ENCODE data around the gene M1AP.

M1AP gene

DNA sequence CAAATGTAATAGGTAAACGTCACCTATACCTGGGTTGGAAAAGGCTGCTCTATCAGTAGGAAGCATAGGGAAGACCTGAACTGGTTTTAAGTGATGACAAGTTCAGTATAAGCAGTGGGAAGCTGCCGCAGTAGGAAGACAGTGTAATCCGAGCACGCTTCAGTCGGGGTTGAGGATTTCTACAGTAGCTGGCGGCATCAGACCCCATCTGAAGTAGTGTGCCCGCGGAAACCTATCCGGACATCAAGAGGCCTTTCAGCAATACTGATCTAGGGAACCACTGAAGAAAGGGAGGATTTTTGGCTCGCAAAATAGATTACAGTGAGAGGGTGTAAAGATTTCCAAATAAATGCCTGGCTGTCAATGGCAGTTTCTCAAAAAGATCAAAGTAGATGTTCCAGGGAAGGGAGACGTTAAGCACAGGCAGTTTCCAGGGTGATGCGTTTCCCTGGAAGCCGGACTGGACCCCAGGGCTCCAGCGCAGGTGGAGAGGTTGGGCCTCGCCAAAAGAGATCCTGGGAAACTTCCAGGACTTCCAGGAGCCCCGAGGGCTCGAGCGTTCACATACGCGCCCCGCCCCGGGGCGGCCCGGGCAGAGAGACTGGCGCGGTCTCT lies 99.7 kb downstream of the M1AP start:
- DNase-seq (ENCODE audit: low spot score), result no peak

DNA sequence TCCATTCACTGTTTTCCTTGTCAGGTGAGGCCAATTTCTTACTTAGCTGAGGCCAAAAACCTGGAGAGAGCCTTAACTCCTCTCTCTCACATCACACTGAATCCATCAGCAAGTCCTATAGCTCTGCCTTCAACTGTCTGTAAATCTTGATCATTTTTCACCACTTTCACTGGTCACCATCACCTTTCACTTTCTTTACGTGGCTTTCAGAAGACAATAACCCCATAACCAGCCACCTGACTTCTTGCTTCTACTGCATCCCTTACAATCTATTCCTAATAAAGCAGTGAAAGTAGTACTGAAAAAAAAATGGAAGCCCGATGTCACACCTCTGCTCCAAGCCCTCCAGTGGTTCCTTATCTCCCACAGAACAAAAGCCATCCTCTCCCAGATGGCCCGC lies 102.1 kb downstream of the M1AP start:
- DNase-seq (ENCODE audit: low spot score), result no peak

DNA sequence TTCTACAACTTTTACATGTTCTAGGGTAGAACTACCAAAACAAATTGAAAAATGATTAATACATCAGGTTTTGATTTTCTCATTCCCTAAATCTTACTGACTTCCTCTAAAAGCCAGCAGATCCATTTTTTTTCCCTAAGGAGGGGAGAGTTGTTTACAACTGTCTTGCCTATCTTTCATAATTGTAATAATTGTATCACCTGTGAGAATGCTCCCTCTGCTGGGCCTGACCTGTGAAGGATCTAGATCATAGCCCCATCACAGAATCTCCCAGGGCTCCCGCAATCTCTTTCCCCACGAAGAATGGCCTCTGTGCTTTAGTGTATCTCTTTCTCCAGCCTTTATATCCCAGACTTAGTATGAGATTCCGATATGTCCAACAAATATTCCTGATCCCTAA lies 103.5 kb downstream of the M1AP start:
- DNase-seq (ENCODE audit: low spot score), result no peak

DNA sequence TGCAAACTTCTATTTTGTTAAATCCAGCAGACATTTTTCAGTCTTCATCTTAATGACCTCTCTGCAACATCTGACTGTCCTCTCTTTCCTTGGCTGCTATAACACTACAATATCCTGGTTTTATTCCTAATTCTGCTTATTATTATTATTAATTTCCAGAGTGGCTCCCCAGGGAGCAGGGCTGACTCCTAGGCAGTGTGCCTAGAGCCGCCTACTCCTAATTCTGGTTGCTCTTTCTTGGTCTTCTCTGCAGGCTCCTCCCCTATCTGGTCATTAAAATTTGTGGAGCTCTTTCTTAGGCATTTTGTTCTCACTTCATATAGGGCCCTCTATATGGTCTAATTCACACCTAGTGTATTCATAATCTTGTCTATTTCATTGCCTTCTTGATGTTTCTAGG lies 105.2 kb downstream of the M1AP start:
- no peak for DNase-seq (ENCODE audit: low spot score)

DNA sequence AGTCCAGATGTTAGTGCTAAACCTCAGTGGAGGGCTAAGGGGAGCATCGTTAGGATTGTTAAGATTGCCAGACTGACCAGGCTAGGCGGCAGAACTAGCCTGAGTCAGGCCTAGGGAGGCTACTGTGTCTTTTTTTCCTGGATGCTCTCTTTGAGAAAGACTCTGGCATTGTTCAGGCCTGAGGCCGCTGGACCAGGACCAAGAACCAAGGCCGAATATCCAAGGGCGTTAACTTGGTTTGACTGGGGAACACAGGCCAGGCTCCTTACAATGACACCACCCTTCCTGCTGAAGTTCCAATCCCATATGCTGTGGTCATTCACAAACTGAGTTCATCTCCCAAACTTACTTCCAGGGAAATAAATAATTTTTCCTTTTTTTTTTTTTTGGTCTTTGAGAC lies 107.8 kb downstream of the M1AP start:
- DNase-seq (ENCODE audit: low spot score), result no peak

DNA sequence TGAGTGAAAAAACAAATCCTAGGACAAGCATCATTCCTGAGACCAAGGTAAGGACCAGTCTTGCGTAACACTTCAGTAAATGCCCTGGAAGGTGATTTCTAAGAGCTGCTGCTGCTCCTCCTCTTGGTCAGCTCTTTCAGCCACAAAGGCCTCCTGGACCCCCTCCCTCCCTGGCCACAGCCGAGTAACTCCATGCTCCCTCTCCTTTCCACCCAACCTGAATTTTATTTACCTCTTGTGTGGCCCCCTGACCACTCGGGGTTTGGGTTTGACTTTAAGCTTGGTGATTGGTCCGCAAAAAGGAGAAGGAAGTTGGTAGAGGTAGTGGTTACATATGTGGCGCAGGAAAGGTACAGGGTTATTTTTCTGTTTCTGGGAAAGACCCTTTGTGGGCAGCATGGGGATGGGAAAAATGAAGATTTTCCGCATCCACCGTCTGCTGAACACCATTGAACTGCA lies 109.2 kb downstream of the M1AP start:
- no peak for DNase-seq (ENCODE audit: low spot score)

DNA sequence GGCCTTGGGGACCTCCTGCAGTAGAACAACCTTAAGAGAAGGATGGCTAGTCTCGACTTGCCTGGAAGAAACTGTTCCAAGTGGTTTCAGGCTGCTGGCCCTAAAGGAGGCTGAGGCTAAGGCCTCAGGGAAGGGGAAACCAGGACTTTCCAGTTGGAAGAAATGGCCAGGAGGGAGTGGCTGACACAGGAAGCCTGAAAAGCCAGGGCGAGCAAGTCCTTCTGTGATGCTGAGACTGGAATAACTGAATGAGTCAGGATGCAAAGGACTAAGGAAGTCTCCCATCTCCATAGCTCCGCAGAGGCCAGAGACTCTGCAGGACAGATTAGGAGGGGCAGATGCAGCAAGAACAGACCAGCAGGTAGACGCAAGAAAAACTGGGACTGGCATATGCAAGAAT lies 111.0 kb downstream of the M1AP start:
- DNase-seq (ENCODE audit: low spot score), result no peak

DNA sequence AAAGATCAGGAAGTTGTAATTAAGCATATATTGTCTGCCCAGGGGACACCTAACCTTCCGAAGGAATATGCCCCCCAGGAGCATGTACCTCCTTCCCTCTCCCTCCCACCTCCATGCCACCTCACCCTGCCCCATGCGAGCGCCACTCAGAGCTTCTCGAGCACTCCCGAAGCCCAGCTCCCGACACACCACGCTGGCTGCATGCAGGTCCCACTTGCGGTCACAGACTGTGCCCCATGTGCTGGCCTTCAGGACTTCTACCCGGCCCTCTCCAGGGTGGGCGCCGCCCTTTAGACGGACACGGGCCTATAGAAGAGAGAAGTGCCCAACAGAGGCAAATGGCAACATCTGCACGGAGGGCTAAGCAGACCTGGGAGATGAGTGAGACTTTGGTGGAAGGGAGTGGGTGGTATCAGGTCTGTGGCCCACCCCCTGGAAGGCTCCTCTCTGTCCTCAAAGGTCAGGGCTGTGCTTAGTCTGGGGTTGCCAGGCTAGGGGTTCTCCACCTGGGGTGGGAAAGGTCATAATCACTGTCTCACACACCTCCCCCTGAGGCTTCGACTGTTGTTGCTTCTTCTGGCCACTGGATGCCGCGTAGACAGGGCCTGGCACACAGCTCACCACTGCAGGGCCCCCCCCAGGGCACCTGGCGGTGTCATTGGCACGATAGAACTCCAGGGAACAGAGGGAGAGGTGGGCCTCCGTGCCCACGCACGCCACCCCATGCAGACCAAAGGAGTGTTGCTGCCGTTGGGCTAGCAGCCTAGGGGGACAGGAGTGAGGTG lies 111.8 kb downstream of the M1AP start:
- no peak for DNase-seq (ENCODE audit: low spot score)

DNA sequence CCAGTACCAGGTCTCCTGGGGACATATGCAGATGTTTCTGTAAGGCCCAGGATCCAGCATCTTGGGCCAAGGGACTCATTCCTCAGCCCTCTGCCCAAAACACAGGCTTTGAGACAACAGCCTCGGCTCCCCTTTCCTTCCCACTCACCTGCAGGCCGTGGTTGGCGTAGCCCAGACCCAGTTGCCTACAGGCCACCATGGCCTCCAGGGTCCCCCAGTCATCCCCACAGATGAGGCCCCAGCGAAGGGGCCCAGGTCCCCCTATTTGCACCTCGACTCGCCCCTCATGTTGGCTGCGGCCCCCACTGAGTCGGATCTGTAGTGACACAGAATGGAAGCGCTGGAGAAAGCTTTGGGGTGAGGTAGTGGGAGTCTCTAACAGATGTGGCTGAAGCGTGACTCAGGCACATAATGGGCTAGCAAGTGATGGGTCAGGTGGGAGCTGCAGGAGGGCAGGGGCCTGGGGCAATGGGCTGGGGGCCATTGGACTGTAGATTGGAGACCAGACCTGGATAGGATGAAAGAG lies 112.6 kb downstream of the M1AP start:
- no peak for DNase-seq (ENCODE audit: low spot score)

DNA sequence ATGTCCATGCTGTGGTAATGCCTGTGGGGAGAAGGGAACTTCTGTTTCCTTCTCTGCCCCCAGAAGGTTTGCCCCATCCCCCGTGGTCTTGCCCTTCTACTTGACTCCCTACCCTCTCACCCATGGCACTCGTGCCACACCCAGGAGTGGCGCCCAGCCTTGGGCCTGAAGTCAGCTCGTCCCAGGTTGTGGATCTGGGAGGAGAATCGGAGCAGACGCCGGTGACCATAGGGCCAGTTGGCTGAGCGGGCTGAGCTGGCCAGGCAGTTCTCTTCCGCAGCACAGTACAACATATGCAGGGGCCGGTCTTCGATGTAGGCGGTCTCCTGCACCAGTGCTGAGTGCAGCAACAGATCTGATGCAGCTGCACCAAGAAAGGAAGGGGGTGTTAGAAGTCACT lies 113.7 kb downstream of the M1AP start:
- DNase-seq (ENCODE audit: low spot score), result no peak

DNA sequence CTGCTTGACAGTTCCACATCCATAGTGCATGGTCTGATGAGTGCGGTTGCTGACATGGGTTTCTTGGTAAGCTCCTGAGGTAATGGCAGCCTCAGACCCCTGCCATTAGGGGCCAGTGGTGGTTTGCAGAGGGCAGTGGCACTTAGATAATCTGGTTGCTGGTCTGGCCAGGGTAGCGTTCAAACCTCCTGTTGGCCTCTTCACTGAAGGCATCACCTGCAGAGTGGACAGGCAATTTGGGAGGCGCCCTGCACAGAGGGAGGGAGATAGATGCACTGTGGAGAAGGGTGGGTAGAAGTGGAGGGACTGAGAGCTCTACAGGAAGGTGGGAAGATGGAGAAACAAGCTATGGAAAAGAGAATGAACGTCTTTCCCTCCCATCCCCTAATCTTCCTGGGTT lies 114.7 kb downstream of the M1AP start:
- no peak for DNase-seq (ENCODE audit: low spot score)

DNA sequence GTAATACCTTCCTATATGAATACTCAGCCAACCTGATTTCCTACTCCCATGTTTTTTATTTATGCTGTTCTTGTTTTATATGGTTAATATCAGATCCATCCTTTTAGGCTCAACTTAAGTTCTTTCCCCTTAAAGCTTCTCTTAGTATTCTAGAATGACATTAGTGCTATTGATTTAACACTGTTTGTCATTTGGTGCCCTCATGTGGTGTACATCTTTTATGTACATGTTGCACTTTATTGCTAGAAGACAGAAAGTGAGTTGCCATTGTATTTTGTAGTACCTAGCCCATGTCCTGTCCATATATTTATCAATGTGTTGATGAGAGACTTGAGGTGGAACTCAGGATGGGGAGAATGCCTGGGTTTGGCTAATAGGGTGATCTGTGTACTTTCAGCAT lies 115.9 kb downstream of the M1AP start:
- no peak for DNase-seq (ENCODE audit: low spot score)

DNA sequence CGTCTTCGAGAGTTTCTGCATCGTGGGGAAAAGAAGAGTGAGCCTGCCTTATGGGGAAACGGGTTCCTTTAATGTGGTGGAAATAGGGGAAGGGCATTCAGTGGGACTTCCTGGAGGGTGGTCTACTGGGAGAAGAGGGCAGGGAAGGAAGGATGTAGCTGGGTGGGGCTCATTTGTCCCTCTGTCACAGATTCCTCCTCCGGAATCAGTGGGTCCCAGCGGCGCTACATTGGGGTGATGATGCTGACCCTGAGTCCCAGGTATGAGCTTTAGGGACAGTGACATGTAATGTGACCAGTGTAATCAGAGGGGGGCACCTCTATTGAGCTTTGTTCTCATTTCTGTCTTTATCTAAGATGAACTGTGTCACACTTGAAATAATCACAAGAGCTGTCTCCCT lies 116.5 kb downstream of the M1AP start:
- DNase-seq (ENCODE audit: low spot score), result no peak

DNA sequence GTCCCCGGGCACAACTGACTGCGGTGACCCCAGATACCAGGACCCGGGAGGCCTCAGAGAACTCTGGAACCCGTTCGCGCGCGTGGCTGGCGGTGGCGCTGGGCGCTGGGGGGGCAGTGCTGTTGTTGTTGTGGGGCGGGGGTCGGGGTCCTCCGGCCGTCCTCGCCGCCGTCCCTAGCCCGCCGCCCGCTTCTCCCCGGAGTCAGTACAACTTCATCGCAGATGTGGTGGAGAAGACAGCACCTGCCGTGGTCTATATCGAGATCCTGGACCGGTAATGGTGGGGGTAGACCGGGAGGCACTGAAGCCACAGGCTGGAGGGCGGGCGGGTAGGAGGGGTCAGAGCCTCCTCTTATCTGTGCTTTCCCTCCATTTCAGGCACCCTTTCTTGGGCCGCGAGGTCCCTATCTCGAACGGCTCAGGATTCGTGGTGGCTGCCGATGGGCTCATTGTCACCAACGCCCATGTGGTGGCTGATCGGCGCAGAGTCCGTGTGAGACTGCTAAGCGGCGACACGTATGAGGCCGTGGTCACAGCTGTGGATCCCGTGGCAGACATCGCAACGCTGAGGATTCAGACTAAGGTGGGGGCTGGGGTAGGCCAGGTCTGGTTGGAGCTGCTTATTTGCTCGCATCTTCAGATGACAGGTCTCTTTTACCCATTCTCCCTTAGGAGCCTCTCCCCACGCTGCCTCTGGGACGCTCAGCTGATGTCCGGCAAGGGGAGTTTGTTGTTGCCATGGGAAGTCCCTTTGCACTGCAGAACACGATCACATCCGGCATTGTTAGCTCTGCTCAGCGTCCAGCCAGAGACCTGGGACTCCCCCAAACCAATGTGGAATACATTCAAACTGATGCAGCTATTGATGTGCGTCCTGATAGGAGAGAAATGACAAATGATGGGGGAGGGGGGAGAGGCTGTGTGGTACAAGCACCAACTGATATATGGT lies 117.6 kb downstream of the M1AP start:
- no peak for DNase-seq (ENCODE audit: low spot score)

DNA sequence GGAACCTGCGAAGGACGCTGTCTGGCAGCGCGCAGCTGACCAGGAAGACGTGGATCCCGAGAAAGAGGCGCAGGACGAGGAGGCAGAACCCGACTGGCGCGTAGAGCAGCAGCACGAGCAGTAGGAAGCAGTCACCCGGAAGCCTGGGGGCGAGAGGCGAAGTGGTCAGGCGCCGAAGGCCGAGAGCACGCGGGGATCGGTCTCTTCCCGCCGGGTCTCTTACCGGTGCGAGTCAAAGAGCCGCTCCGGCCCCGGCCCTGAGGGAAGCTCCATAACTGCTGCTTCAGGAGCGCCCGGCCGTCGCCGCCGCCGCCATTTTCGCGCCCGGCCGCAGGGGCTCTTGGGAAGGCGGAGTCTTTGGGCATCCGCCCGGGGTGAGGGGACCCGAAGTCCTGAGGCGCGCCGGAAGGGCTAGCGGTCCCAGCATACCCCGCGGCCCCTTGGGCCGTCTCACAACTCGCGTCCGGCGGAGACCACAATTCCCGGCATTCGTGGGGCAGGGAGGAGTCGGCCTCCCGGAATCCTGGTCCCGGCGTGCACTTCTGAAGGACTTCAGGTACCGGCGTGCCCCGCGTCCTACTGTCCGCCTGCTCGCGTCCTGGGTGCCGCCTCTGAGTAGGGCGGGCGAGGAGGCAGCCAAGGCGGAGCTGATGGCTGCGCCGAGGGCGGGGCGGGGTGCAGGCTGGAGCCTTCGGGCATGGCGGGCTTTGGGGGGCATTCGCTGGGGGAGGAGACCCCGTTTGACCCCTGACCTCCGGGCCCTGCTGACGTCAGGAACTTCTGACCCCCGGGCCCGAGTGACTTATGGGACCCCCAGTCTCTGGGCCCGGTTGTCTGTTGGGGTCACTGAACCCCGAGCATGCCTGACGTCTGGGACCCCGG lies 118.5 kb downstream of the M1AP start, which contains the start of the genes AUP1 and HTRA2:
Gene AUP1 (minus strand): TSS at position 350 of the 882 bp plus-strand sequence. CDS start 77 bp downstream, at position 273.
Gene HTRA2 (plus strand): TSS at position 577 of the 882 bp plus-strand sequence. CDS start 74 bp downstream, at position 651.
- peak; percentile 98 for DNase-seq (ENCODE audit: low spot score)

DNA sequence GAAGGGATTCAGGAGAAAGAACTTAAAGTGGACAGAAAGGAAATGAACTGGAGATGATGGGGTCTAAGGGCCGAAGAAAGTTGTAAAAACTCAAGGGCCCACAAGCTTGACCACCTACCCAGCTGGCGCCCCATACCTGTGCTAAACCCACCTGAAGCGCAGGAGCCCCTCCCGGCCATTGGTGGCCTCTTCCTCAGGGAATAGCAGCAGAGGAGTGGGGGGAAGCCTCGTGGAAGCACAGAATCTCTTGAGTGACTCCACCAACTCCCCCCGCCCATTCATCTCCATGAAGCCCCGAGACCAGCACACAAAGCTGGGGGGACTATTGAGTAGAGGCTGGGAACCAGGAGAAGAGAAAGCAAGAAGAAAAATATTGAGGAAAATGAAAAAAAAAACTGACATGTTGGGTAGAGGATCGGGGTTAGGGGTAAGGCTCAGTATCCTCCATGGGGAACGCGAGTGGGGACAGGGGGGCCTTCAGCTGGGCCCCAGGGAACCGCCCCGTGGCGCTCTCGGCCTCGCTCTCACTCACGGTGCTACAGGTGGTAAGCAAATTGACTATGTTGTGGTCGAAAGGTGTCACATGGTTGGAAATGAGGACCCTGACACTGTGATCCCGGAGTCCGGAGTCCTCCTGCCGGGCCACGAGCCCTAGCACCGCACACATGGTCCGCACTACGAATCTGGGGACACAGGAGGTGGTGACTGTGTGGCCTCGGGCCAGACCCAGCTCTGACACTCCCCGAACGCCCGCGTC lies 119.4 kb downstream of the M1AP start:
- DNase-seq (ENCODE audit: low spot score), result no peak

DNA sequence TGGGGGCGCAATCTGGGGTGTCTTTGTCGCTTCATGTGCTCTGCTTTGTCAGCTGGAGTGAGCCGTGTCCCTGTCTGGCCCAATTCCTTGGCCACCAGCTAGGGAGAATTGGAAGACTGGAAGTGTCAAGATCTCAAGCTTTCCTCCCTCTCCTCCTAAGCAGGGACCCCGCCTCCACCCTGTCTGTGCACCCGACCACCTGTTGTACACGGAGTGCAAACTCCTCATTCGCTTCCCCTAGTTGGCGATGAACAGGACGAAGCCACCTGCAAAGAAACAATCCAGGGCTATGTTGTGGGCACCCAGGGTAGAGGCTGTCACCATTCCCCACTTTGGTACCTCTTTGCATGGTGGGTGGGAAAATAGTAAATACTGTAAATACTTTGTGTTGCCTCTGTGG lies 120.4 kb downstream of the M1AP start:
- no peak for DNase-seq (ENCODE audit: low spot score)

DNA sequence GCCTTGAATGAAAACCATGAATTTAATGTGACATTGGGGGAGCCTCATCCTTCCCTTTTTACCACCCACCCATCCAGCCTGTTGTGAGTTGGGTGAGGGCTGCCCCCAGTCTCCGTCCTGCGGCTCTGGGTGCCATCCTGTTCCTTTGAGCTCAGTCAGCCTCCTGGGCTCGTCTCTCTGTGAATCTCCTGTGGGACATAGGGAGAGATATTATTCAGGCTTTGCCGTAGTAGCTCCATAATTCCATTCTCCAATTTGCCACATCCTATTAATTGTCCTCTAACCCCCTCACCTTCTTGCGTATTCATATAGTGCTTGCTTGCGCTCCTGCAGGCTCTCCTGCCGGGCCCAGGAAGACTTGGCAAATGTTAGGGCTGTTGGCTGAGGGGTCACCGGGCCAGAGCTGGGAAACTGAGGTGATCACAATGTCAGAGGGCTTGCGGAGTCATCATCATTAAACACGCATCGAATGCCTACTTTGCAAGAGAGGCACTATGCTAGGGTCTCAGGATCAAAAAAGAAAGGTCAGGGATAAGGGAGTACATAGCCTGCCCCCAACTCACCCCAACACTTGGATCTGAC lies 121.4 kb downstream of the M1AP start:
- DNase-seq (ENCODE audit: low spot score), result no peak

DNA sequence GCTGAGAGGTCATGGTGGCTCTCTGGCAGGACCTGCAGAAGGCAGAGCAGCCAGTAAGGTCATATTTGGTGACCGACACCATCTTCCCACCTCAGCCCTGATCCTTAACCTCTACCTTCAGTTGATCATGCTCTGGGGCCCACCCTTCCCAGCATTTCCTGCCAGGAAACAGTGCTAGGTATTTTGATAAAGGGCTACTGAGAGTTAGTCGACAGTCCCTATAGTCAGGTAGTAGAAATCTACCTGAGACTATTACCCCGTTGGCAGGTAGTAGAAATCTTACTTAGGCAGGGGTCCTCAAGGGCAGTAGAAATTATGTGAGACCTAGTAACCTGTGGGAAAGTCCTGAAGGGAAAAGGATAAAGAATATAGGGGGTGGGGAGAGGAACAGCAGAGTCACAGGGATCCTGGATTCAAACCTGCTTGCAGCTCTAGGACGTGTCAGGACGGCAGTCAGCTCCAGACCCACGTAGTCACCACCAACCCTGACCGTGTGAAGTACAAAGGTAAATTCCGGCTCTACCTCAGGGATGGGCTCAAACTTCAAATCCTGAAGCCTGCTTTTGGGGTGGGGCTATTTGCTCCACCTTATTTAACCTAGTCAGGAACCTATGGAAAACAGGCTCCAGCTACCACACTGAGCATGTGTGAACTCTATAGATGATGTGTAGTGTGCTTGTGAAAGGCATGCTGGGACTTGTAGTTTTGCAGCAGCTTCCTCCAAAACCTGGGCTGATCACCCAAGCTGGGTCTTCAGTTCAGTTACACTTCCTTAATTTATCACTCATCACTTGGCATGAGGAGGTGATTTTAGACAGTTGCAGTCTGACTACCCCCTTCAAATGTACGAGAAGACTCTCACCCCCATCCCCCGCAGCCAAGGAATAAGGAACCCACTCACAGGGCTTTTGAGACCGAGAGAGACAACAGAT lies 122.1 kb downstream of the M1AP start, which contains the start of gene DQX1:
Gene DQX1 (minus strand): TSS at position 515 of the 932 bp plus-strand sequence. CDS start 502 bp downstream, at position 13.
- DNase-seq (ENCODE audit: low spot score), result no peak

Measured in left forelimb (tissue), 1 donor.